ENCODE data around the gene VAX1. TPM values are rescaled to one million over a fixed set of nuclear protein-coding genes. Genes with fewer than 3 reads are reported as not detected.

The VAX1 gene
- total RNA-seq, 1 experiment from 2014 or later: not detected

DNA sequence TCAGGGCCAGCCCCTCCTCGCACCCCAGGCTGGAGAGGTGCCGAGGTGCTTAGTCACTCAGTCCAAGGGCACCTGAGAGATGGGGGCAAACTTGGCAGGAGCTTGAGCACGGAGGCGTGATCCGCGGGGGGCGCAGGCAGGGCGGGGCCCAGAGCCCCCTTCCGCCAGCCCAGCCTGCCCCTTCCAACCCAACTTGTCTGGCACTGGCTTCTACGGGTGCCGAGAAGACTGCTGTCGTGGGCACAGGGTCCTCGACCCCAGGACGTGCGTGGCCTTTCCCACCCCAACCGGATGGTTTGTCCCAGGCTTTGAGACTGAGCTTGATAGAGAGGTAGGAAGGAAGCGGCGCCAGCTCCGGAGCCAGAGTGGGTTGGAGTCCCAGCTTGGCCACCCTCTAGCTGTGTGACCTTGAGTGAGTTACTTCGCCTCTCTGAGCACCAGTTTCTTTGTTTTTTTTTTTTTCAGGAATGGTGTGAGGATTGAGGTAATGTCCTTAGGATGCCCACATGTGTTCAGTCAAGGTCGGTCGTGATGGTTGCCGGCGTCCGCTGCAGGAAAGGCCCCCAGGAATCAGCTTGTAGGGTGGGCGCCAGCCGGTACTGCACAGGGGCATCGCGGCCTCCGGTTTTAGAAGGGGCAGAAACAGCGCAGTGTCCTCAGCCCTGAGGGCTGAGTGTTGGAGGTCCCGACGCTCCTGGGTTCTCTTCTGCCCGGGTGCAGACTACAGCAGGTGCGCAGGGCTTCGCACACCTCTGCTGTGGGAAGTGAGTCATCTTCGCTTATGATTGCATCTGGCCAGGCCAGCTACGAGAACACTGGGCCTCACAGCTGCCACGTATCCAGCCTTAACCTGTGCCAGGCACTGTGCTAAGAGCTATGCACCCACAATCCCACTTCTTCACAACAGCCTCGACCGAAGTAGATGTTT, 28.6 kb upstream of the VAX1 start:
- Histone ChIP-seq H3K27me3 (peaks cover 22% of the 10 kb centered on the region), H3K36me3 (no peaks in the 10 kb centered on the region)
- no peak for DNase-seq

DNA sequence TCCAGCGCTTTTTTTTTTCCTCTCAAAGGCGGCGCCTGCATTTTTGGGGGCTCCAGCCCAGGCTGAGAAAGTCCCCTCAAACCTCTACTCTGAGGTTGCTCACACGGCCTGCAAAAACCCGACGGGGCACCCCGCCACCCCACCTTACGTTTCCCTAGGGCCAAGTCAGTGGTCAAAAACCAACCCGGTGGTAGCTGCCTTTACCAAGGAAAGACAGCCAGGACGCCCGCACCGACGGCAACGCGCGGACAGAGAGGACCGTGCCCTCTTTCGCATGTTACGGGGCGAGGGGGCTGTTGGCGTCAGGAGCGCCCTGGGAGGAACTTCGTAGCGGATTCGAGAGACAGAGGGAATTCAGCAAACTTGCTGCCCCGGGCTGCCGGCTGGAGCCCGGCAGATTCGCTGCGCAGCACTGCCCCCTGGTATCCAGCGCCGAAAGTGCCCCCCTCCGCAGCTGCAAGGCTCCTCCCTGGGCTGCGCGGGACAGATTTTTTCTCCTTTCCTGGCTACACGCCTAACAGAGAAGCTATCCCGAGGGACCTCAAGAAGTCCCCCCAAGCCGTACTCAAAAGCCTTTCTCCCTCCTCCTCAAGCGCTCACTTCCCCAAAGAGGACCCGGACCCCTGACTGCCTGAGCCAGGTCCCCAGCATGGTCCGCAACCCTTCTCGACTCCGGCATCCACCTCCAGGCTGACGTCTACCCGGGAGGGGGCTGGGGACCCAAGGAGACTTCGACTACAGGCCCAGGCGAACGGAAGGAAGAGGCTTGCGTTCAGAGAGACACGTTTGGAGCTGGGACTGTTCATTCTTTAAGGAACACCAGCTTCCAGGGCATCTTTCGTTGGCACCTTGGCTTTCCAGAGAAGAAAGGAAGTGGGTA, 27.7 kb upstream of the VAX1 start:
- Histone ChIP-seq H3K27me3 (peaks cover 25% of the 10 kb centered on the region), H3K36me3 (no peaks in the 10 kb centered on the region), H3K9me3 (no peaks in the 10 kb centered on the region), H3K4me3 (no peak overlapping the region)
- peak; percentile 65 for DNase-seq

More for the DNA sequence above, 28.6 kb upstream of the VAX1 start:
- no peak overlapping the region for H3K4me3 ChIP-seq
- no peaks in the 10 kb centered on the region for H3K9me3 ChIP-seq

DNA sequence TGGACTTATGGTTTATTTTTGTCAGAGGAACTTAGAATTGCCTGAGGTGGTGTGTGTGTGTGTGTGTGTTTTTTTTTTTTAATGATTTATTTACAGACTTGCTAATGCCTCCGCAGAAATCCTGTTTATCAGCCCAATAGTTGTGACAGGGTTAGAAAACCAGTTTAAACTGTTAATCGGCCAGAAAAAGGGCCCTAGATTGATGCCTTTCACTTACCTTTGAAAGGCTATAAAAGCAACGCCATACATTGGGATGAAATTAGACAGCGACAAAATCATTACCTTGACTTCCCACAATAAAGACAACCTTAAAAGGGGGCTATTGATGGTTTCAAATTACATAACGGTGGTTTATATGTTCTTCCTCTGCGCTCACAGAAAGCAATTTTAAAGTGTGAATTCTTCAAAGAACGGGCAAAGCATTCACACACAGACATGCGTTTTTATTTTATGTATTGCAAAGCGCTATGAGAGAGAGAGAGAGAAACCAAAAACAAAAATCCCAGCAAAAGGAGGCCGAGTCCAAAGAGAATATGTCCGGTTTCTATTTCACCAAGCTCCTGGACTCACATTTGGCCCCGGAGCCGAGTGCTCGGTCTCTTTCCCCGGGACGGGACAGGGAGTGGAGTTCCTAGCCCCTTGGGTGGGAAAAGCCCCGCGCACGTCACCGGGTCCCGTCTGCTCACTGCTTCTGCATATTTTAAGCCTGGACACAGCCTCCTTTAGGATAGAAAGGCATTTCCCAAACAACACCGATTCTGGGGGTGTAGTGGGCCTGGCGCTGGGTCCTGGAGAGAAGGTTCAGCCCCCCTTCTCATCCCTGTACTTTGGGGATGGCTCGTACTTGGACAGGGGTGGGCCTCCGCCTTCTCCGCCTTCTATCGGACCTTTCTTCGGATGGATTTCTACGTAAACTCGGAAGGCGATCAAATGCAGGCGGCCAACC, 26.8 kb upstream of the VAX1 start:
- no peak for DNase-seq
- H3K9me3 ChIP-seq: no peaks in the 10 kb centered on the region
- no peak overlapping the region for H3K4me3 ChIP-seq
- peaks cover 30% of the 10 kb centered on the region for H3K27me3 ChIP-seq
- no peaks in the 10 kb centered on the region for H3K36me3 ChIP-seq

DNA sequence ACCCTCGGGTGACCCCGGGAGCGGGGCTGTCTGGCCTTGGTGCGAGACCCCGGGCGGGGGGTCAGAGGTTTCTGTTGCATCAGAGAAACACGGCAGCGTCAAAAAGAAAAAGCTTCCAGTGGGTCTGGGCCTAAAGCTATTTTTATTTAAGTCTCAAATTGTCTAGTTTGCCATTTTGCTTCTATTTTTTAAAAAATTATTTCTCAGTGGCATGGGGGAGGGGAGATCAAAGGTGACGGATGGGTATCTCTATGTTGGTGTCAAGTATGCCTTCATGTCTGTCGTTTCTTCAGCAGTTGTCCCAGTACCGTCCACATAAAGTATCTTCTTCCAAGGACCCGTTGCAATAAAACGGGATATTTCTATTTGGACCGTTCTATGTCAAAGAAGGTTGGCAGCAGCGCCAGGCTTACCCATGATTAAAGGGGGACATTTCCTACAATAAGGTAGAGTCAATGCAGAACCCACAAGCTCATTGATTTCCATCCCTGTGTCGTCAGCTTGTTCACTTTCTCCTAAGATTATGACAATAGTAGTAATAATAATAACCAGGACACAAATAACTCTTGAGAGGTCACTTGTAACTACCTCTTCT, 26.0 kb upstream of the VAX1 start:
- Histone ChIP-seq H3K4me3 (no peak overlapping the region), H3K27me3 (peaks cover 36% of the 10 kb centered on the region)
- DNase-seq: no peak

DNA sequence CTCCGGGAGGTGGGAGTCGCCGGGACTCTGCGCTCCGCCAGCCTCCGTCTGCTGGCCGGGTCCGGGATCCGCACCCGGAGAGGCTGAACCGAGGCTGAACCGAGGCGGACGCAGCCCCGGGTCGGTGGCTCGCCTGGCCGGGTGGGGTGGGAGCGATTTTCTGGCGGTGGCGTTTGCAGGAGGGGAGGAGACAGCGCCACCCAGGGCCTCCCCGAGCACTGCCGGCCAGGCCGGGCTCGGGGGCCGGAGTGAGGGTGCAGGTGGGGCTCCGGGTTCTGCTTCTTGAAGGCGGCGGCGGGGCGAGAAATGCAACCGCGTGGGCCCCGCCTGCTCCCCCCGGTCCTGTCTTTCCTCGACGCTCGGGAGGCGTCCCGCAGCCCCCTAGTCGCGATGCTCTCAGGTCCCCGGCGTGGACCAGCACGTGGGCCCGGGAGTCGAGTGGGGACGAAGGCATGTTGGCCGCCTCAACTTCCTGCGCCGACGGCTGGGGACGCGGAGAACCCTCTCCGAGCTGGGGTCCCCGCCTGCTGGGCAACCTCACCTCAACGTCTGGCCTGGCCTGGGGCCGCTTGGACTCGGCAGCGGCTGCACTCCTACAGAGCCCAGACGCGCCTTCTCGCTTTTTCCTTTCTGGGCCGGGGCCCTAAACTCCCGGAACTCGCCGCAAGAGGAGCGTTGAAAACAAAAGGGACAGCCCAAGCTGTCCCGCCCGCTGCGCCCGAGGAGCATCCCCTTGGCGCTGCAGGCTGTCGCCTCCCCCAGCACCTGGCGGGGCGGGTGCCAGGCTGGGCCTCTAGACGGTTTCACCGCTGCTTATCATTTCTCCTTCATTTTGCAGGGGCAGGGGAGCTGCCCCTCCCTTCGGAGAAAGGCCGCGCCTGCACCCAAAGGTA, 25.2 kb upstream of the VAX1 start:
- peaks cover 38% of the 10 kb centered on the region for H3K27me3 ChIP-seq
- no peaks in the 10 kb centered on the region for H3K36me3 ChIP-seq
- peak; percentile 26 for DNase-seq
- H3K9me3 ChIP-seq: no peaks in the 10 kb centered on the region
- H3K4me3 ChIP-seq: peak overlapping the region; percentile 31

More for the DNA sequence above, 26.0 kb upstream of the VAX1 start:
- no peaks in the 10 kb centered on the region for H3K36me3 ChIP-seq
- no peaks in the 10 kb centered on the region for H3K9me3 ChIP-seq

DNA sequence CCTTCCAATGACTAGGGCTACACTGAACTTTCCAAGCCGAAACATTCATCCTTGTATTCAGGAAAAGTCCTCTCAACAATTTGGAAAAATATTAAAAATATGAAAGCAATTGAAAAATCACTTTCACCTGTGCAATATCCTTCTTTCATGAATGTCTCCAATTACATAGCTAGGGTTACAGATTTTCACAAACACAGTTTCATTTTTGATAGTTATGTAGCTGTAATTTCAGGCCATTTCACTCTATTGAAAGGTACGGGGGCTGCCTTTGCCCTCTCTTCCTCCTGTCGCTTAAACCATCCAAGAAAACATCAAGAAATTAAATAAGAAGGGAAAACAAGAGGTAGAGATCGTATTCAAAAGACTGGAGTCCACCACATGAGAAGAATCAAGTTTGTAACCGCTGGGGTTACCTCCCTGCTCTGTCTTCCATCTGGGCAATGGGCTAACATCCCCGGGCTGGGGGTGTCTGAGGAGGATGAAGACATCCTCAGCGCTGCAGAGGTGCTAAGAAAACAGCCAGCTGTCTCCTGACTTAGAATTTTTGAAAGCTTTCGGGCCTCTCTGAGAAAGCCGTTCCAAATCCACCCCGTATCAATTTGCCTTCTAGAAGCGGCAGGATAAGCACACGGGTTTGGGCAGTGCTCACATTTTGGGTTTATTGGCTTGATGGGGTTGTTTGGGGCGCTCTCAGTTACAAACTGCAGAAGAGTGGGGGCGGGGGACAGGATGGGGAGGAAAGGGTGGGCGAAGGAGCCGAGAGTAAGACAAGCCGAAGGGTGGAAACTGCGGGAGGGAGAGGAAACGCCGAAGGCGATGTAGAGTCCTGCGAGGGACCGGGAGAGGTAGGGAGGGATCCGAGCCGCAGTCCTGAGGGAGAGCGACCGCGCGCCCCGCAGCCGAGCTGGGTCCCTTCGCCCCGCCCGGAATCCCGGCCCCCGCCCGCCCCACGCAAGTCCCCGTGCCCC, 24.3 kb upstream of the VAX1 start:
- no peak for DNase-seq
- H3K9me3 ChIP-seq: no peaks in the 10 kb centered on the region
- H3K27me3 ChIP-seq: peaks cover 39% of the 10 kb centered on the region
- no peaks in the 10 kb centered on the region for H3K36me3 ChIP-seq
- peak overlapping the region; percentile 31 for H3K4me3 ChIP-seq

DNA sequence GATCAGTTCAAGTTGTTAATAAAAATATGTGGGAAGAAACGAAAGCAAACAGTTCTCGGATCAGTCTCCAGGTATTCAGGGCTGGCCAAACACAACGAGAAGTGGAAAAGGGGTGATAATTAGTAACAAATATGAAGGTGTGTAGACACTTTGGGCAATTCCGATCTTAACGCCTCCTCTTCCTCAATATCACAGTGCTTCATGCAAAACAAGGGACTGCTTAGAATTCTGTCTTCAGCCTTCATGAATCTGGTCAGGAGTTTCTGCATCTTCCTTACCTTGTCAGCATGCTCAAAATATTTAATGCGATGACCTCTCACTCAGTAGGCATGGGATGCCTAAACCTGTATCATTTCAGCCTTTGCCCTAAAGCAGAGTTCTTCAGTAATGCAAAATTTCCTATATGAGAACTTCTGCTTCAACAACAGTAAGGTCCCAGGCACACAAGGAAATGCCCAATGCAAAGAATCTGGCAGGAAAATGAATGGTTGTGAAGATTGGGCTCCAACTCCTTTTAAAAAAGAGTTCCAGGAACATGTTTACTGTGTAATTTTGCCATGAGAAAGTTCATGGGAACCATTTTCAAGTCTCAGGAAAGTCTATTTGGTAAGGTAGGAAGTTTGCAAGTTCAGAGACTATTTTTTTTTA, 23.4 kb upstream of the VAX1 start:
- H3K36me3 ChIP-seq: no peaks in the 10 kb centered on the region
- no peaks in the 10 kb centered on the region for H3K9me3 ChIP-seq
- no peak for DNase-seq
- no peak overlapping the region for H3K4me3 ChIP-seq
- peaks cover 39% of the 10 kb centered on the region for H3K27me3 ChIP-seq

DNA sequence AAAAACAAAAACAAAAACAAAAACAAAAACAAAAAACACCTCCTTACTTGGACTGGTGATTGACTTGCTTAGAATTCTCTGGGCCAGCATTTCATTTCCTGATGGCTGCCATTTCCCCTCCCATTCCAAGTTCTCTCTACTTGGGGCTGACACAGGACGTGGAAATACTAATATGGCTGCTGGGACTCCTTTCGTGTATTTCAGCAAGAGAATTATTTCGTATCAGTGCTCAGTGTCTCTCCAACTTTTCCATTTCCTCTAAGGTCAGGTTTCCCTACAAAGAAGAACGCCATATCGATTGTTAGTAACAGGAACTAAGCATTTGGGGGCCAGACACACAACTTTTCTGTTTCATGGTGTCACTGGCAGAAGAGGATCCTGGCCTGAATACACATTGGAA, 22.5 kb upstream of the VAX1 start:
- Histone ChIP-seq H3K36me3 (no peaks in the 10 kb centered on the region), H3K9me3 (no peaks in the 10 kb centered on the region), H3K27me3 (peaks cover 33% of the 10 kb centered on the region), H3K4me3 (no peak overlapping the region)
- DNase-seq: no peak

DNA sequence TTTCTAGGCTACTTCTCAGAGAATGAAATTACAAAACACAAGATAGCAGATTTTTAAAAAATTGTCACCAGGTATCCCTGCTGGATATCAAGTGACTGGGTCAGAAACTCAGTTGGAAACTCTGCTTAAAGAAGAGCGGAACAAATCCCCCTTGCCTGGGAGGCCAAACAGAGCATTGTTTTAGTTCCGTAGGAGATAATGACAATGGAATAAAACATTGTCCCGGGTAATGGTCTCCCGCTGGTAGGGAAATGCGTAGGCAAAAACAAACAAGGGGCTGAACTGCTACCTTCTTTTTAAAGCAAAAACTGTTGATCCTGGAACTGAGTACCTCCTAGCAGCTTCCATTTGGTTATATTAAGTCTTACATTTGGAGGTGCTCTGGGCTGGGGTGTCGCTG, 21.3 kb upstream of the VAX1 start:
- Histone ChIP-seq H3K27me3 (peaks cover 32% of the 10 kb centered on the region), H3K4me3 (no peak overlapping the region), H3K36me3 (no peaks in the 10 kb centered on the region), H3K9me3 (no peaks in the 10 kb centered on the region)
- no peak for DNase-seq

DNA sequence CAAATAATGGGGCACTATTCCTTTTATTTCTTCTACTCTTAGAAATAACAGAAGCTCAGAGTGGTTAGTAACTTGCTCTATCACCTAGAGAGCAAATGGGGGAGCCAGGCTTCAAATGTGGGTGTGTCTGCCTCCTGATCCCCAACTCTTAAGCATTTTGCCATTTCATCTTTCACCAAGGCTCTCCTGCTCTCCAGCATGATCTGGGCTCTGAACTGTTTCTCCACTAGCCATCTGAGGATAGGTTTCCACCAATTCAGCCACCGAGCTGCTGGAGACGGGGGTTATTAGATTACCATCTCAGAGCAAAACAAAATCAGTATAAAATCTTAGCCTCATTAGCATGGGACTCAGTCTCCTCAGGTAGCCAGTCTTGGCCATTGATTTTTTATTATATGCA, 20.2 kb upstream of the VAX1 start:
- no peak for DNase-seq
- H3K27me3 ChIP-seq: peaks cover 32% of the 10 kb centered on the region

DNA sequence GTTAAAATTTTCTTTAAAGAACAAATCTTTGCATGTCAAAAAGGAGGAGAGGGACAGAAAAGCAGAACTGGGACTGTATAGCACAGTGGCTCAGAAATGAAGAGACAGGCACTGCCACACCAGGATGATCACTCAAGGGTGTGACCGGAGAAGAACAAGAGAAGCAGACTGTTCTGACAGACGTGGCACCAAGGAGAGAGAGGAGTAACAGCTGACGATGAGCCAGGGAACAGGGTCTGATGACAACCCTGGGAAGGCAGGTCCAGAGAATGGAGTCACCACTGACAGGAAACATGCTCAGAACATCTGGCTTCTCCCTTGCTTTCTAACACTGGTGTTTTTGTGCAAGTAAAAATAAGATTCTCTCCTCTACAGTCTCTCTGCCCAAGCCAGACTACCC, 14.6 kb upstream of the VAX1 start:
- H3K9me3 ChIP-seq: no peaks in the 10 kb centered on the region
- no peak overlapping the region for H3K4me3 ChIP-seq
- DNase-seq: no peak
- no peaks in the 10 kb centered on the region for H3K27me3 ChIP-seq
- no peaks in the 10 kb centered on the region for H3K36me3 ChIP-seq

More for the DNA sequence above, 20.2 kb upstream of the VAX1 start:
- Histone ChIP-seq H3K4me3 (no peak overlapping the region), H3K36me3 (no peaks in the 10 kb centered on the region), H3K9me3 (no peaks in the 10 kb centered on the region)

DNA sequence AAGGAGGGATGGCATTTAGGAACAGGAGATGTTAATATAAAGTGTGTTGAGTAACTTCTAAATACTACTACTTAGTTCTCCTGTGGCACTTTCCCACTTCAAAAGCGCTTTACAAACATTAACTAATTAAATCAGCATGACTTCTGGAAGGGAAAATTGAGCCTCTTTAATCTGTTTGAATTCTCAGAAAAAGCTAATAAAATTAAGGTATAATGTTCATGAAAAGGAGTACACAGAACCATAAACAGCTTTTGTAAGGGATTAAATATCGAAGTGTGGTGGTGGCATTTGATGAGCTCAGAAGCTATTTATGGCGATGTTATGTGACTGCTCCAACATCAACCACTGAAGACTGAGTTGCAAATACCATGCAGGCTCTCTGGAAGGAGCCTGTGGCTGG, 10.2 kb upstream of the VAX1 start:
- DNase-seq: no peak
- peaks cover 16% of the 10 kb centered on the region for H3K27me3 ChIP-seq
- H3K4me3 ChIP-seq: no peak overlapping the region
- H3K9me3 ChIP-seq: no peaks in the 10 kb centered on the region
- no peaks in the 10 kb centered on the region for H3K36me3 ChIP-seq

DNA sequence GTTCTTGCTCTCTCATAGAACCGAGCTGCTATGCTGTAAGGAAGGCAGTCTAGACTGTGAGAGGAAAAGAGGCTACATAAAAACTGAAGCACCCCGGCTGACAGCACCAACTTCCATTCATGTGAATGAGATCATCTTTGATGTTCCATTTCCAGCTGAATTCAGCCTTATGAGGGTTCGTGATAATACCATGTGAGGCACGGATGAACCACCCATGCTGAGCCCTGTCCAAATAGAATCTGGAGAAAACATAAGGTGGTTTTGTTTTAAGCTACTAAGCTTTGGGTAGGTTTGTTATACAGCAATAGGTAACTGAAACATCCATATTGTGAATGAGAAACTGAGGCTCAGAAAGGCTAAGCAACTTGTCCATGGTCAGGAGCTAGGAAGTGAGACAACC, 6.9 kb upstream of the VAX1 start:
- no peak overlapping the region for H3K4me3 ChIP-seq
- no peaks in the 10 kb centered on the region for H3K36me3 ChIP-seq
- no peak for DNase-seq
- H3K27me3 ChIP-seq: peaks cover 22% of the 10 kb centered on the region
- H3K9me3 ChIP-seq: no peaks in the 10 kb centered on the region

All from MG63 (cell line).